SKM-1 (cell line): ENCODE measurements around the gene NR4A1.

Source experiments
- DNase-seq: peaks from one replicate; lab custom pipeline; 2025; ENCODE audit not compliant: unreplicated experiment; lab: John Stamatoyannopoulos, UW

The NR4A1 gene

DNA sequence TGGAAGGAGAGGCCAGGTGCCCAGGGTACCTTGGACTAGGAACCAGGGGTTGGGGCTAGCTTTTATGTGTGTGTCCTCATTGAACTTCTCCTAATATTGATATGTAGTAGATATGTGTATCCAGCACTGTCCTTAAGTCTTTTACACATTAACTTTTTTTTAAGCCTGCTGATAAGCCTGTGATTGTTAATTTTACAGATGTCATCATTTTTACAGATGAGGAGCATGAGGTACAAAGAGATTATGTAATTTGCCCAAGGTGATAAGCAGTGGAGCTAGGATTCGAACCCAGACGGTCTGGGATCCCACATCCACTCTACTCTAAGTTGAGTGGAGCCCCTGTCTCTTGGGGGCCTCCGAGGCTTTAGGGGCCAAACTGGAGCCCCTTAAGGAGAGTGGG lies 10.2 kb upstream of the NR4A1 start:
- DNase-seq = no peak

DNA sequence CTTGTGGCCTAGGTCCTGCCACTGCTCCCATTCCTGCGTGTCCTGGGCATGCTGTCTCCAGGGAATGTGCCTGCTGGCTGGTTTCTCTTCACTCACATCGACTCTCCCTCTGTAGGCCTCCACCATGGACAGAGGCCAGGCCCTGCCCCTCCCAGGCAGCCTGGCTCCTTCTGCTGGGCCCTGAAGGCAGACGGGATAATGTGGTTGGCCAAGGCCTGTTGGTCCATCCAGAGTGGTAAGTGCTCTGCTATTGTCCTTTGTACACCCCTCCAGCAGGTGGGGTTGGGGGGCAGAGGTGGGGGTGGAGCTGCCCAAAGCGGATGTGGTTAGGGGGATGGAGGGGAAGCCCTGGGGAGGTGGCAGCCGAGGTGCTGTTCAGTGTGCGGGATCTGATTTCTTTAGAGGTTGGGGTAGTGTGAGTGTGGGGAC lies 9.5 kb upstream of the NR4A1 start:
- DNase-seq = no peak

DNA sequence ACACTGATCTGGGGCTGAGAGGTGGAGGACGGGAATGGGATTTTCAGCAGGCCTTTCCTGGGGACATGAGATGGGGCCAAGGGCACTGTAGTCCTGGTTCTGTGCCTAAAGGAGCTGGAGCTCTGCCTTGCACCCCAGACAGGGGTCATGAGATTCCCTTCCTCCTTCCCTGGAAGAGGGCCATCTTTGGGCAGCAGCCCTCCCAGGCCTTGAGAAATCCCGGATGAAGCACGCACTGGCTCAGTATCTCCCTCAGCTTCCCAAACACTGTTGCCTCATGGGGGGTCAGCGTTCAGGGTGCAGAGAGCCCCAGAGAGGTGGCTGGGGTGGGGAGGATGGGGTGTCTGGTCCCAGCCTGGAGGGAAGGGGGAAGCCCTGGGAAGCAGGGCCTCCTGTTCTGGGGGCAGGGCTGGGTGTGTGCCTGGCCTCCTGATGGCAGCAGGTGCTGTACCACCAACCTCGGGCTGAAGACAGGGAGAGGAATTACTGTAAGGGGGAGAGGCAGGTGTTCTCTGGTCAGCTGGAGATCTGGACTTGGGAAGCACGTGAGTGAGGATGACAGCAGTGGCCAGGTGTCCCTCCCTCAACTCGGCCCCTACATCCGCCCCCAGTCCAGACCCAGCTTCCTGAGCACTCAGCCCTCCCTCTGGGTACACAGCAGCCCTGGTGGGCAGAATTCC lies 8.4 kb upstream of the NR4A1 start:
- no peak for DNase-seq

DNA sequence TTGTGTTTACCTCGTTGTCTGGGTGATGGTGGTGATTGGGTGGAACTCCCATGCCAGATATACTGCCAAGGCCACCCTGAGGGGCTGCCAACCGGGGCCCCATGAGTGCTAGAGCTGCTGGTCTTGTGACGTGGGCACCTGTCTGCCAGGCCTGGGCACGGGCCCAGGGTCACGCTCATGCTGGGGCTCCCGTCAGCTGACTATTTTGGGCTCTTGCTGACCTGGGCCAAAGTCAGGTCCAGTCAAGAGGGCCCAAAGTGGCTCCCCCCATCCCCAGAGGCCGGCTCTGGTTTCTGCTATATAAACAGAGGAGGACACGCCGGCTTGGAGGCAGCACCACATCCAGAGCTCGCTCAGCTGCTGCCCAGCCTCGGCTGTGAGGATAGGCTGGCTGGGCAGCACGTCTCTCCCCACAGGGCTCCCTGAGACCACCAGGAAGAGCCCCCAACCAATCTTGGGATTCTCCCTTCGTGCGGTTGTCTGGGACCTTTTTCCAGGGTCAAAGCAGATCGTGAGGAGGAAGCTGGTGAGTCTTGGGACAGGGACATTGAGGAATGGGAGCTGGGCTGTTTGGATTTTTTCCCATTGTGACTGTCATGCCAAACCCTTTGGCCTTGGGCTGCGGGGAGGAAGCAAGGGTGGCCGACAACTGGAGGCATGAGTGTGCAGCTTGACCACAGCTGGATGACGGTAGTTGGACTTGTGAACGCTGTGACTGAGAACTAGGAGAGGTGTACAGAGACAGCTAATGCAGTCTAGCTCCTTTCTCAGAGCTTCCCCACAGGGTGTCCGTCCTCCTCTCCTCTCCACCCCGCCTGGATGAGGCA lies 7.6 kb upstream of the NR4A1 start:
- DNase-seq = no peak

DNA sequence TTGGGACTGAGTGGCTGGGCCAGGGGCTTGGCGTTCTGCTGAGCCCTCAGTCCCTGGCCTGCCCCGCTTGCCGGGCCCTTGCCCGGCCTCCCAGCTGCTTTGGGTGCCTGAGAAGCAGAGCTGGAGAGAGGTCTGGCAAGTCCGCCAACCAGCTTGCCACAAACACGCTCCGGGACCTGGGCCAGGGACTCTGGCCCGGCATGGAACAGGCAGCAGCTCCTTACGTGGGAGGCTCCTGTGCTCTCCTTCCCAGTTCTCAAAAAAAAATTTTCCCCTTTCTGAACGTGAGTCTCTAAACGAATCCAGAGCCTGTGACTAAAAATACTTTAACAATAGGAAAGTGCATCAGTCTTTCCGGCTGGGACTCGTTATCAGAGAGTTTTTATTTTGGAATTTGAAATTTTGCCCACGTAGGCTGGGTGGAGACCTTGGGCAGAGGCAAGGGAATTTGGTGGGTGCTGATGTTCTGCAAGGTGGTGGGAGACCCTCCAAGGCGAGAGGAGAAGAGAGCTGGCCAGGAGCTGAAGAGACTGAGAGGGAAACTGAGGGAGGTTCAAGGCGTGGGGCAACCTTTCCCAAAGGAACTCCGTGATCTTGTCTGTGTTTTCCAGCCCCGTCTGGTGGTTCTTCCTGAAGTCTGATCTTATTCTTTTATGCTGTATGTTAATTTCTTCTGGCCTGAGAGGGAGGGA lies 6.8 kb upstream of the NR4A1 start:
- DNase-seq = no peak

DNA sequence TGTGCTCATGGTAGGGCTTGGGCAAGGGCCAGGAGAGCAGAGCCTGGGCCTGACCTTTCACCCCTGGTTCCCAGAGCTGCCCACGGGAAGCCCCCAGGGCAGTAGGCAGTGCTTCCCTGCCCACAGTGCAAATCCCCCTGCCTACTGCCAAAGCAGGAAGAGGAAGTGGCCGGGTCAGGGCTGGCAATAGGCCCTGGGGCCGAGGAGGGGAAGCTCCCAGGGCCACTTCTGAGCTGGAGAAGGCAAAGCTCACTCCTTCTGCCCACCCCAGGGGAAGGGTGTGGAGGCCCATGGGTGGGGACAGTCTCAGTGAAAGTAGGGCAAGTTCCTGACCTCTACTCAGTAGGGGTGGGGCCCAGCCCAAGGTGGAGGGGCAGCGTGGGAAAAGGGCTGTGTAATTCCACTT lies 5.4 kb upstream of the NR4A1 start:
- no peak for DNase-seq

DNA sequence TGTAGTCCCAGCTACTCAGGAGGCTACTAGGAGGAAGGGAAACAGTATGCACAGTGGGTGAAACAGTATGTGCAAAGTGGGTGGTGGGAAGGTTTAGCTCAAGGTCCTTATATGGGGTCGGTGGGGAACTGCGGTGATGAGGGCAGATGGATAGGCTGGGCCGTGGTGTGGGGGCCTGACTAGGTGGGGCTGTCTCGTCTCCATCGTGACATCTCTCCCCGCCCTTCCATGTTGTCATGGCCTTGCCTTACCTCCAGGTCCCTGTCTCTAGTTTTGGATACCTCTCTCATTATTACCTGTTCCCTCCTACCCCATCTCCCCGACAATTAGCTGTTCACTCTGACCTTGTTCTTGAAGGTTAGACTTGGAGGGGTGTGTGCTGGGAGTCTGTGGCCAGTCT lies 4.4 kb upstream of the NR4A1 start:
- DNase-seq = no peak

DNA sequence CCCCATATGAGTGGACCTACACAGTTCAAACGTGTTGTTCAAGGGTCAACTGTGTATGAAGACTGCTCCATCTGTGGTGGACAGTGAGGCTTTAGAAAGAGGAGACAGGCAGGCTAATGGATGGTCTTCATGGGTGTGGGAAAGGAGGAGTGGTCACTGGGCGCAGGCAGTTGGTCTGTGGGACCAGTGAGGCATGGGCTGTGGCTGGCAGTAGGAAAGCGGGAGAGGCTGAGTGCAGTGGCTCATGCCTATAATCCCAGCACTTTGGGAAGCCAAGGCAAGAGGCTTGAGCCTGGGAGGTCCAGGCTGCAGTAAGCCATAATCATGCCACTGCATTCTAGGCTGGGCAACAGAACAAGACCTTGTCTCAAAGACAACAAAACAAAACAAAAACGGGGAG lies 2.0 kb upstream of the NR4A1 start:
- DNase-seq = no peak

DNA sequence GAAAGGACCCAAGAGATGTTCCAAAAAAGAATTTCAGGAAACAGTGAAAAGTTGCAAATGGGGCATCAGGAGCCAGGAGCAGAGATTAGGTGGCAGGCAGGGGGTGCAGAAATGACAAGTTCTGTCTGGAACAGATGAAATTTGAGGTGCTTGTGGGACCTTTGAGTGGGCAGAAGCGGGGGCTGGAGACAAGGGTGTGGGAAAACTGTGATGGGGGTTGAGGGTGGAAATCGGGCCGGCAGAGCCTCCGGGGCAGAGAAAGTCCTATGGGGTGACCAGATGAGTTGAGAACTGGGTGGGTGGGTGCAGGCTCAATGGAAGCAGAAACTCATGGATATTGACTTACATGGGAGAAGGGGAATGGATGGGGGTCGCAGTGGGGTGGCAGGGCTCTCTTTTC lies 1.6 kb upstream of the NR4A1 start:
- no peak for DNase-seq

DNA sequence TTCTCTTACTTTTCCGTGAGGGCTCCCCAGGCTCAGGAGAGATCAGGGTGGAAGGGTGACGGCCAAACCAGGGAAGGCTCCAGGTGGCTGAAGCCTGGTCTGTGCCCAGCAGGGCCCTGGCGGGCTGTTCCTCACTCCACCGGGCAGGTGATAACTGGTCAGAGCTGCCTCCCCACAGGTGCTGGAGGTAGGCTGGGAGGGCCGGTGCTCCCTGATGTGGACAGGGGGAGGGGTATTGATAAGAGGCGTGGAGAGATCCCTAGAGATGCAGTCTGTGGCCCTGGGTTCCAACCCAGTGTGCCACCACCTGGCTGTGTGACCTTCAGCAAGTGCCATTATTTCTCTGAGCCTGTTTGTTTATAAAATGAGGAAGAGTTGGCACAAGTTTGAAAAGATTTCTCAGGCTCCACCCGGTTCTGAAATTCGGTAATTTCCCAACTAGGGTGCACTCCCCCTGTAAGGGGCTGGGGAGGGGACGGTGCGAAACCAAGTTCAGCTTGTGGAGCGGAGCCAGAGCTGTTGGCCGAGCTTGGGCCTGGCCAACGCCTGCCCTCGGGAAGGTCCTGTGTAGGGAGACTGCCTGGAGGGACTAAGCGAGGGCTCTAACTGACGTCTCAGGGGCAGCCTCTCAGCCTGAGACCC lies 1.0 kb upstream of the NR4A1 start:
- no peak for DNase-seq

DNA sequence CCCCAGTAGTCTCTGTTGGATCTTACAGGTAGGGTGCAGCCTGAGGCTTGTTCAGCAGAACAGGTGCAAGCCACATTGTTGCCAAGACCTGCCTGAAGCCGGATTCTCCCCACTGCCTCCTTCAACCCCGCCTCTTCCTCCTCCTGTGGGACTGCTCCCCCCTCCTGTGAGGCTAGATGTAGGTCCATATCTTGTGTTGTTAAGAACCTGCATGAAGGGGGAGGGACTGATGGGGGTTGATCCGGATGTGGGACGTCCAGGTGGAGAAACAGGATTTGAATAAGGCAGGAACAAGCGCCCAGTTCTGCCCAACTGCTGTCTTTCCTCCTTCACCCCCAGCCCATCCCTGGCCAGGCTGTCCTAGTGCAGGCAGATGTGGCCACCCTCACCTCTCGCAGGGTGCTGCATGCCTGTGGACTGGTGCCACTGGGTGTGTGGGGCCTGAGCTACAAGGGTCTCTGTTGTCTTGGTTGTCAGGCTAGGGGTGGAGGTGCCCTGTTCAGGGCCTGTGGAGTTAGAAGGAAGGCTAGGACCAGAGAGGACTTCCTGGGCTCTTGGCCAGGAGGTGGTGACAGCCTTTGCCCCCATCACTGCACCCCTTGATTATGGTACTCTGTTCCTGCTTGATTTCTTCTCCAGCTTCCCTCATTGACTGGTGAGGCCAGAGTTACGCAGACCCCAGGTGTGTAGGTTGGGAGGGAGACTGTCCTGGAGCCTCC lies 1.4 kb downstream of the NR4A1 start:
- no peak for DNase-seq

DNA sequence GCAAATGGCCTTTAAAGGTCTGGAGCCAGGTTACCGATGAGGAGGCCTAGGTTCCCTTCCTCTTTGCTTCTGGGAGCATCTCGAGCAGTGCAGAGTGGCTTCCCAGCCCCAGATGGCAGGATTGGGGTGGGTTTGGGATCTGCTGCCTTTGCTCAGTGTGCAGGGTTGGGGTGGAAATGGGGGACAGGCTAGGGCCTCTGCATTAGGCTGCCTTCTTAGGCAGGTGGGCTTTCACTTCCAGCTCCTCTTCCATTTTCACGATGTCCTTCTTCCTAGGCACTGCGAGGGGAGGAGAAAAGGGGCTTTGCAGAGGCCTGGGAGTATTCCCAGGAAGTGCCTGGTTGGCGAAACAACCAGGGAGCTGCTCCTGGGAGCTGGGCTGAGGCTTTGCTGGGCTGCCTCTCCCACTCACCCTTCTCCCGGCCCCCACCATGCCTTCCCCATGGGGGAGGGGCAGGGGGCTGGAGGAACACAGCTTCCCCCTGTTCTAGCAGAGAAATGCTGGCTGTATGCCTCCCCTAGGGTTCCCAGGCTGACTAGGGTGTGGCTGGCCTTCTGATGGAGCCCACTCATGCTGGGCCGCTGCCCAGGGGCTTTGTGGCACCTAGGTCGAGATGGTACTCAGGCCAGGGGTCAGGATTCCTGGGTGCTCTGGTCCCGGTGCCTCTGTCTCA lies 2.4 kb downstream of the NR4A1 start:
- no peak for DNase-seq

DNA sequence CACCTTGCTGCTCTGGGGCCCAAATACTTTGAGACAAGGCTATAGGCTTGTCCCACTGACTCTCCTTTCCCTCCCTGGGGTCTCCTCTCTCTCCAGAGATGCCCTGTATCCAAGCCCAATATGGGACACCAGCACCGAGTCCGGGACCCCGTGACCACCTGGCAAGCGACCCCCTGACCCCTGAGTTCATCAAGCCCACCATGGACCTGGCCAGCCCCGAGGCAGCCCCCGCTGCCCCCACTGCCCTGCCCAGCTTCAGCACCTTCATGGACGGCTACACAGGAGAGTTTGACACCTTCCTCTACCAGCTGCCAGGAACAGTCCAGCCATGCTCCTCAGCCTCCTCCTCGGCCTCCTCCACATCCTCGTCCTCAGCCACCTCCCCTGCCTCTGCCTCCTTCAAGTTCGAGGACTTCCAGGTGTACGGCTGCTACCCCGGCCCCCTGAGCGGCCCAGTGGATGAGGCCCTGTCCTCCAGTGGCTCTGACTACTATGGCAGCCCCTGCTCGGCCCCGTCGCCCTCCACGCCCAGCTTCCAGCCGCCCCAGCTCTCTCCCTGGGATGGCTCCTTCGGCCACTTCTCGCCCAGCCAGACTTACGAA lies 3.1 kb downstream of the NR4A1 start:
- DNase-seq = no peak

DNA sequence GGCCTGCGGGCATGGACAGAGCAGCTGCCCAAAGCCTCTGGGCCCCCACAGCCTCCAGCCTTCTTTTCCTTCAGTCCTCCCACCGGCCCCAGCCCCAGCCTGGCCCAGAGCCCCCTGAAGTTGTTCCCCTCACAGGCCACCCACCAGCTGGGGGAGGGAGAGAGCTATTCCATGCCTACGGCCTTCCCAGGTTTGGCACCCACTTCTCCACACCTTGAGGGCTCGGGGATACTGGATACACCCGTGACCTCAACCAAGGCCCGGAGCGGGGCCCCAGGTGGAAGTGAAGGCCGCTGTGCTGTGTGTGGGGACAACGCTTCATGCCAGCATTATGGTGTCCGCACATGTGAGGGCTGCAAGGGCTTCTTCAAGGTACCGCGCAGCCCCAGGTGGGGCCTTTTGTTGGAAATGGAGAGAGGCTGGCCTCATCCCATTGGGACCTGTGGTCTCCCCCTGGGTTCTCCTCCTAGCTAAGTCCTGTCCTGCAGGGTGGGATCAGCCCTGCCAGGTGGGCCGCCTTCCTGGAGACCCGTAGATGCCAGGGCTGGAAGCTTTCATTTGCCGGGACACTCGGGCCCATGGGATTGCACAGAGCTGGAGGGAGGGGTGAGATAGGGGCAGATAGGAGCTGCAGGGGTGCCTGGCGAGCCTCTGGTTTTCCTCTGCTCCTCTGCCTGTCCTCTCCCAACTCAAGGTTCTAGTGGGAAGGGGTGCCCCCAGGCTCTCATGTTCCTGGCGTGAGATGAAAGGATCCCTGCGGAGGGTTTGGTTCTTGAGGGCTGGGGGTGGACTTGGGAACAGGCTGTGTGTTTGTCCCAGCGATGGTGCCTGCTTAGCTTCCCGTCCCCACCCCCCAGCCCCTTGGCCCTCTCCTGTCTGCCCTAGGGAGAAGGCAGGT lies 3.8 kb downstream of the NR4A1 start:
- no peak for DNase-seq

DNA sequence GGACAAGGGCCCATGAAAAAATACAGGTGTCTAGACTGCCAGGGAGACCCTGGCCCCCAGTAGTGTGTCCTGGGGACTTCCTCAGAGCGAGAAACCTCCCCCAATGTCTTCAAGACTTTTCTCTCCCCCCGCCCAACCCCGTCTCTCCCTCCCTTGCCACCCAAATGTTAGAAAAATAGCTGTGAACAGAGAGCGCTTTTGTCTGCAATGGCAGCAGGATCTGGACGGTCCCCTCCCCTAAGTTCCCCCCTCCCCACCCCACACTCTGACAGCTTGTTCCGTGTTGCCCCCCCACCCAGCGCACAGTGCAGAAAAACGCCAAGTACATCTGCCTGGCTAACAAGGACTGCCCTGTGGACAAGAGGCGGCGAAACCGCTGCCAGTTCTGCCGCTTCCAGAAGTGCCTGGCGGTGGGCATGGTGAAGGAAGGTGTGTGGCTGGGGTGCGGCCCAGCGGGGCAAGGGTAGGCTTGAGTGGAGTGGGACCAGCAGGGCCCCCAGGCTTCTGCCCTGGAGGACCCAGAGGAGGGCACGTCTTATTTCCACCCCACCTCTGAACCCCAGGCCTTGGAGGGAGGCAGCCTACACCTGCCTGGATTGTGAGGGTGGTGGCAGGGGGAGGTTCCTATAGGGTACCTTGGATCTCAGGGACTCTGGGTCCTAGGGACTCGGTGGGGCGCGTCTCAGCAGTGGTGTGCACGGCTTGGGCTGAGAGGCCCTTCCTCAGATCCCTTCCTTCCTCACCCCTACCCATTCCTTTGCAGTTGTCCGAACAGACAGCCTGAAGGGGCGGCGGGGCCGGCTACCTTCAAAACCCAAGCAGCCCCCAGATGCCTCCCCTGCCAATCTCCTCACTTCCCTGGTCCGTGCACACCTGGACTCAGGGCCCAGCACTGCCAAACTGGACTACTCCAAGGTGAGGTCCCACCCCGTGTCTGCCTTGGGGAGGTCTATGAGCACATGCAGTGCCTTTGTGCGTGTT lies 4.8 kb downstream of the NR4A1 start:
- no peak for DNase-seq

DNA sequence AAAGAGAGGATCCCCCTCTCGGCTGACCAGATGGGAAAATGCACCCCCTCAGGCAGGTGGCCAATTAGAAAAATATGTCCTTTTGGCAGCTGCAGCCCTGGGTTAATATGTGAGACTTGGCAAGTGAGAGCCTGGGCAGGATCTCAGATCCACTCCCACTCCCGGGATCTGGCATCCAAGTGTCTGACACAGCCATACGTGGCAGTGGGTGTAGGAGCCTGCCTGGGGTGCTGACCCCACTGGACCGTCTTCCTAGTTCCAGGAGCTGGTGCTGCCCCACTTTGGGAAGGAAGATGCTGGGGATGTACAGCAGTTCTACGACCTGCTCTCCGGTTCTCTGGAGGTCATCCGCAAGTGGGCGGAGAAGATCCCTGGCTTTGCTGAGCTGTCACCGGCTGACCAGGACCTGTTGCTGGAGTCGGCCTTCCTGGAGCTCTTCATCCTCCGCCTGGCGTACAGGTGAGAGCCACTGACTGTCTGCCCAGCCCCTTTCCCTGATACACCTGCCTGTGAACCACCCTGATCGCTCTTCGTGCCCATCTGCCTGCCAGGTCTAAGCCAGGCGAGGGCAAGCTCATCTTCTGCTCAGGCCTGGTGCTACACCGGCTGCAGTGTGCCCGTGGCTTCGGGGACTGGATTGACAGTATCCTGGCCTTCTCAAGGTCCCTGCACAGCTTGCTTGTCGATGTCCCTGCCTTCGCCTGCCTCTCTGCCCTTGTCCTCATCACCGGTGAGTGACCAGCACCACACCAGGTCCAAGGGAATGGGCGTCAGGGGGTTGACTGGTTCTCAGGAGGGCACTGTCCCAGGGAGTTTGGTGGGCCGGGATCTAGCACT lies 5.8 kb downstream of the NR4A1 start:
- no peak for DNase-seq
